ENCODE data around the gene RPL41. TPM values are rescaled to one million over a fixed set of nuclear protein-coding genes. Genes with fewer than 3 reads are reported as not detected.
A peak's percentile ranks its signal among the peaks of the same experiment; 100 is the strongest.

RPL41 gene
- total RNA-seq, 2 experiments from 2014 or later, result 5,444 to 5,630 TPM

DNA sequence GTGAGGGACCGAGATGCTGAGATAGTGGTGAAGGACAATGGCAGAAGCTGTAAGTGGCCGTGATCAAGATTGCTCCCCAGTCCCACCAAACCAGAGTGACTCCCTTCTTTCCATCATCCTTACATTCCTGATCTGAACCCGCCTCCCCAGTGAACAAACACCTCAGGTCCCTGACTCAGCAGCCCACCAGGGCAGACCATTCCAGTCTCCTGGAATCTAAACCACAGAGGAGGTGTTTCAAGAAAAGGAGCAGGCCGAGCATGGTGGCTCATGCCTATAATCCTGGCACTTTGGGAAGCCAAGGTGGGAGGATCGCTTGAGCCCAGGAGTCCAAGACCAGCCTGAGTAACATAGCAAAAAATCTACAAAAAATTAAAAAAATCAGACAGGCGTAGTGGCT, 29.8 kb upstream of the RPL41 start:
- H3K27ac Mint-ChIP-seq, result no peak overlapping the region

DNA sequence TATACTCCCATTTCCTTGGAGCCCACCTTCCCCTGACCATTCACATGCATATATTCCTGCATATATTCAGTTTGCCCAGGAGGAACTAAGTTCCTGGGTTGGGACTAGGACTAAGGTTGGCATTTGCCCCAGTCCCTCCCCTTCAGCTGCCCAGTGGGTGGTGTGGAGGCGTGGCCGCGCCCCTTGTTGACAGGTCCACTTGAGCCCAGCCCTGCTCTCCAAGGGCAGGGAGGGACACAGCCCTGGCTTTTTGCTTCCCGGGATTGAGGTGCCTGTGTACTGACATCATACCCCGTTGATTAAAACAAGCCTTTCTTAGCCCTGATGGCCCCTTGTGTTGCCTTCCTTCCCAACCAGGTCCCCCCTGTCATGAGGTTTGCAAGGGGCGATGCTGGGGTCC, 29.2 kb upstream of the RPL41 start:
- Mint-ChIP-seq H3K9me3 (no peaks in the 10 kb centered on the region), H3K4me3 (no peak overlapping the region), H3K27me3 (no peaks in the 10 kb centered on the region), H3K4me1 (no peaks in the 10 kb centered on the region), H3K36me3 (no peaks in the 10 kb centered on the region), H3K27ac (no peak overlapping the region)
- DNase-seq, result no peak

More for the DNA sequence above, 29.8 kb upstream of the RPL41 start:
- Mint-ChIP-seq H3K4me1 (no peaks in the 10 kb centered on the region), H3K4me3 (no peak overlapping the region), H3K9me3 (no peaks in the 10 kb centered on the region), H3K36me3 (no peaks in the 10 kb centered on the region), H3K27me3 (peaks cover 4% of the 10 kb centered on the region)
- DNase-seq, result no peak

DNA sequence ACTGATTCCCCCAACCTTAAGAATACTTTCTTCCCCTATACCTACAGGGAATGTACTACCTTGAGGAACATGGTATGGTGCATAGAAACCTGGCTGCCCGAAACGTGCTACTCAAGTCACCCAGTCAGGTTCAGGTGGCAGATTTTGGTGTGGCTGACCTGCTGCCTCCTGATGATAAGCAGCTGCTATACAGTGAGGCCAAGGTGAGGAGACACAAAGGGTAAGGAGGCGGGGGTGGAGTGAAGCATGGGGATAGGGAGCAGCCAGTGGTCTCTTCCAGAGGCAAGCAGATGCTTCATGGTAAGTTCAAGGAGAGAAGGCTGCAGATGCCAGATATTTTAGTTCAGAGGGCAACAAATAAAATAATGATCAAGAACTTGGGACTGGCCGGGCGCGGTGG, 18.7 kb upstream of the RPL41 start:
- peaks cover 12% of the 10 kb centered on the region for H3K4me1 Mint-ChIP-seq
- H3K36me3 Mint-ChIP-seq, result no peaks in the 10 kb centered on the region
- H3K27ac Mint-ChIP-seq, result no peak overlapping the region
- no peaks in the 10 kb centered on the region for H3K9me3 Mint-ChIP-seq
- no peak overlapping the region for H3K4me3 Mint-ChIP-seq
- no peaks in the 10 kb centered on the region for H3K27me3 Mint-ChIP-seq
- DNase-seq, result no peak

DNA sequence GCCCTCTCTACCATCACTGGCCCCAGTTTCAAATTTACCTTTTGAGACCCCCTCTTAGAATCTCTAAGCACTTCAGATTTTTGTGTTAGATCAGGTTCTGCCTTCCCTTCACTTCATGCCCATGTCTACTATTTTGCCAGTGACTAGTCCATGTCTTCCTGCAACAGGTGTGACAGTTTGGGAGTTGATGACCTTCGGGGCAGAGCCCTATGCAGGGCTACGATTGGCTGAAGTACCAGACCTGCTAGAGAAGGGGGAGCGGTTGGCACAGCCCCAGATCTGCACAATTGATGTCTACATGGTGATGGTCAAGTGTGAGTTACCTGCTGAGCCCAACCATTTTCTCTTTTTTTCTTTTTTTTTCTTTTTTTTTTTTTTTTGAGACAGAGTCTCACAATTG, 17.8 kb upstream of the RPL41 start:
- Mint-ChIP-seq H3K27ac (no peak overlapping the region), H3K36me3 (no peaks in the 10 kb centered on the region), H3K4me1 (peaks cover 20% of the 10 kb centered on the region), H3K27me3 (no peaks in the 10 kb centered on the region), H3K9me3 (no peaks in the 10 kb centered on the region), H3K4me3 (no peak overlapping the region)
- no peak for DNase-seq

DNA sequence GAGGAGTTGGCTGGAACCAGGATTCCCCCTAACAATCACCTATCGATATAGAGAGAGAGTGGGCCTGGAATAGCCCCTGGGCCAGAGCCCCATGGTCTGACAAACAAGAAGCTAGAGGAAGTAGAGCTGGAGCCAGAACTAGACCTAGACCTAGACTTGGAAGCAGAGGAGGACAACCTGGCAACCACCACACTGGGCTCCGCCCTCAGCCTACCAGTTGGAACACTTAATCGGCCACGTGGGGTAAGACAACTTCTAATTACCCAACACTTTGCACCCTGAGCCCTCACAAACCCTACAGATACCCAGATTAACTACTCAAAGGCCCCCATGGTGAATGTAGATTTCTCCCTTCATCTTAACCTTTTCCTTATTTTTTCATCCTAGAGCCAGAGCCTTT, 16.6 kb upstream of the RPL41 start:
- Mint-ChIP-seq H3K9me3 (no peaks in the 10 kb centered on the region), H3K36me3 (peaks cover 5% of the 10 kb centered on the region), H3K27me3 (peaks cover 7% of the 10 kb centered on the region), H3K27ac (peak overlapping the region; percentile 11), H3K4me1 (peaks cover 20% of the 10 kb centered on the region), H3K4me3 (no peak overlapping the region)
- DNase-seq, result no peak

DNA sequence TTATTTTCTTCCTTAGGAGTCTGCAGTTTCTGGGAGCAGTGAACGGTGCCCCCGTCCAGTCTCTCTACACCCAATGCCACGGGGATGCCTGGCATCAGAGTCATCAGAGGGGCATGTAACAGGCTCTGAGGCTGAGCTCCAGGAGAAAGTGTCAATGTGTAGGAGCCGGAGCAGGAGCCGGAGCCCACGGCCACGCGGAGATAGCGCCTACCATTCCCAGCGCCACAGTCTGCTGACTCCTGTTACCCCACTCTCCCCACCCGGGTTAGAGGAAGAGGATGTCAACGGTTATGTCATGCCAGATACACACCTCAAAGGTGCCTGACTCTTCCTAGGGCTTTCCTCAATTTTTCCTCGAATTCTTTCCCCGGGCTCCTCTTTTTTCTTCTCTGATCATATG, 15.4 kb upstream of the RPL41 start:
- Mint-ChIP-seq H3K4me3 (no peak overlapping the region), H3K36me3 (peaks cover 18% of the 10 kb centered on the region), H3K27ac (no peak overlapping the region), H3K9me3 (no peaks in the 10 kb centered on the region), H3K27me3 (peaks cover 7% of the 10 kb centered on the region), H3K4me1 (peaks cover 28% of the 10 kb centered on the region)
- DNase-seq, result no peak

DNA sequence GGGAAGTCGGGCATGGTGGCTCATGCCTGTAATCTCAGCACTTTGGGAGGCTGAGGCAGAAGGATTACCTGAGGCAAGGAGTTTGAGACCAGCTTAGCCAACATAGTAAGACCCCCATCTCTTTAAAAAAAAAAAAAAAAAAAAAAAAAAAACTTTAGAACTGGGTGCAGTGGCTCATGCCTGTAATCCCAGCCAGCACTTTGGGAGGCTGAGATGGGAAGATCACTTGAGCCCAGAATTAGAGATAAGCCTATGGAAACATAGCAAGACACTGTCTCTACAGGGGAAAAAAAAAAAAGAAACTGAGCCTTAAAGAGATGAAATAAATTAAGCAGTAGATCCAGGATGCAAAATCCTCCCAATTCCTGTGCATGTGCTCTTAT, 13.8 kb upstream of the RPL41 start:
- Mint-ChIP-seq H3K27ac (peak overlapping the region; percentile 97), H3K27me3 (peaks cover 7% of the 10 kb centered on the region), H3K4me1 (peaks cover 41% of the 10 kb centered on the region), H3K36me3 (peaks cover 30% of the 10 kb centered on the region), H3K9me3 (no peaks in the 10 kb centered on the region), H3K4me3 (peak overlapping the region; percentile 94)
- DNase-seq, result no peak

DNA sequence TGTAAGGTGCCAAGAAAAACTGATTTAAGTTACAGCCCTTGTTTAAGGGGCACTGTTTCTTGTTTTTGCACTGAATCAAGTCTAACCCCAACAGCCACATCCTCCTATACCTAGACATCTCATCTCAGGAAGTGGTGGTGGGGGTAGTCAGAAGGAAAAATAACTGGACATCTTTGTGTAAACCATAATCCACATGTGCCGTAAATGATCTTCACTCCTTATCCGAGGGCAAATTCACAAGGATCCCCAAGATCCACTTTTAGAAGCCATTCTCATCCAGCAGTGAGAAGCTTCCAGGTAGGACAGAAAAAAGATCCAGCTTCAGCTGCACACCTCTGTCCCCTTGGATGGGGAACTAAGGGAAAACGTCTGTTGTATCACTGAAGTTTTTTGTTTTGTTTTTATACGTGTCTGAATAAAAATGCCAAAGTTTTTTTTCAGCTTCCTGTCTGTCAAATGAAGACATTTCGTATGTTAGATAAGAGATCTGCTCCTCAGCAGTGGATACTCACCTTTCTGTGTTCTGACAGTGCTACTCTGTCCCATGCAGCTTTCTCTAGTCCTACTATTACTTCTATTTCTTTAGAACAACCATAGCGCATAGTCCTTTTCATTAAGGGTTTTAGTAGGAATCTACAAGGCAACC, 13.2 kb upstream of the RPL41 start:
- H3K36me3 Mint-ChIP-seq, result peaks cover 30% of the 10 kb centered on the region
- peak overlapping the region; percentile 97 for H3K27ac Mint-ChIP-seq
- H3K4me1 Mint-ChIP-seq, result peaks cover 41% of the 10 kb centered on the region
- peaks cover 7% of the 10 kb centered on the region for H3K27me3 Mint-ChIP-seq
- DNase-seq, result no peak
- H3K4me3 Mint-ChIP-seq, result peak overlapping the region; percentile 94
- H3K9me3 Mint-ChIP-seq, result no peaks in the 10 kb centered on the region

DNA sequence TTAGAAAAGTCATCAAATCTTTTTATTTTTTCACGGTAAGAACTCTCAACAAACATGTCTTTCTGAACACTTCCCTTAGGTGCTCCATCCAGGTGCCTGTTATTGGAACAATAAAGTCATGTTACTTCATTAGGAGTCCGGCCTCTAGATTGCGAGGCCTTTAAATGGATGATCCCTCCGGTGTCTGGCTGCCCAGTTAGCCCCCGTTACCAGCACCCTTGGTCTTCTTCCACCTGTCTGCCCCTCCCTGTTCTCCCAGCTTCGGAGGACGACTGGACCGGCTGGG, 12.7 kb upstream of the RPL41 start:
- peaks cover 41% of the 10 kb centered on the region for H3K4me1 Mint-ChIP-seq
- peak overlapping the region; percentile 94 for H3K4me3 Mint-ChIP-seq
- H3K9me3 Mint-ChIP-seq, result no peaks in the 10 kb centered on the region
- H3K27me3 Mint-ChIP-seq, result peaks cover 7% of the 10 kb centered on the region
- peak overlapping the region; percentile 97 for H3K27ac Mint-ChIP-seq
- peaks cover 35% of the 10 kb centered on the region for H3K36me3 Mint-ChIP-seq
- DNase-seq, result no peak

DNA sequence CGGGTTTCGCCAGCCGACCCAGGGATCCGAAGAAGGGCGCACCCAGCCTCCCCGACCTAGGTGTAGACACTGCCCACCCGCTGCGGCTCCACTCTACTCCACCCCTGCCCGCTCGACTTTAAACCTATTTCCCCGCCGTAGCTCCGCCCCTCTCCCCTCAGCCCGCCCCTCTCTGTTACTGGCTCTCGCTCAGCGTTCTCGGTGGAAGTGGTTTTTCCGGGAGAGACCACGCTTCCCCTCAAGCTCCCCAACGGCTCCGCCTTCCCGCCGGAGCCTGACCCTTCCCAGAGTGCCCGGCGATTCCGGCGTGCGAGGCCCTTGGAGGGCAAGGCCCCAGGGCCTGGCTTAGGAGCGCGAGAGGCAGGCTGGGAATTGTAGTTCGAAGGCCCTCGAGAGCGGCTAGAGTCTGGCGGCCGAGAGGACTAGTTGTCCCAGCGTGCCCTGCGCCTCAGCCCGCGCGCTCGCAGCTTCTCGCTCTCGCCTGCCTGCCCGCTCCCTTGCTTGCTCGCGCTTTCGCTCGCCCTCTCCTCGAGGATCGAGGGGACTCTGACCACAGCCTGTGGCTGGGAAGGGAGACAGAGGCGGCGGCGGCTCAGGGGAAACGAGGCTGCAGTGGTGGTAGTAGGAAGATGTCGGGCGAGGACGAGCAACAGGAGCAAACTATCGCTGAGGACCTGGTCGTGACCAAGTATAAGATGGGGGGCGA, 12.2 kb upstream of the RPL41 start, which contains the start of gene PA2G4:
Gene PA2G4 (plus strand): TSS at position 451 of the 706 bp plus-strand sequence. CDS start 179 bp downstream, at position 630.
- Mint-ChIP-seq H3K27me3 (peaks cover 7% of the 10 kb centered on the region), H3K4me3 (peak within 1 kb of the TSS; percentile 94), H3K4me1 (peaks cover 43% of the 10 kb centered on the region), H3K27ac (peak within 1 kb of the TSS; percentile 97), H3K9me3 (no peaks in the 10 kb centered on the region), H3K36me3 (peaks cover 39% of the 10 kb centered on the region)
- DNase-seq, result peak; percentile 99

DNA sequence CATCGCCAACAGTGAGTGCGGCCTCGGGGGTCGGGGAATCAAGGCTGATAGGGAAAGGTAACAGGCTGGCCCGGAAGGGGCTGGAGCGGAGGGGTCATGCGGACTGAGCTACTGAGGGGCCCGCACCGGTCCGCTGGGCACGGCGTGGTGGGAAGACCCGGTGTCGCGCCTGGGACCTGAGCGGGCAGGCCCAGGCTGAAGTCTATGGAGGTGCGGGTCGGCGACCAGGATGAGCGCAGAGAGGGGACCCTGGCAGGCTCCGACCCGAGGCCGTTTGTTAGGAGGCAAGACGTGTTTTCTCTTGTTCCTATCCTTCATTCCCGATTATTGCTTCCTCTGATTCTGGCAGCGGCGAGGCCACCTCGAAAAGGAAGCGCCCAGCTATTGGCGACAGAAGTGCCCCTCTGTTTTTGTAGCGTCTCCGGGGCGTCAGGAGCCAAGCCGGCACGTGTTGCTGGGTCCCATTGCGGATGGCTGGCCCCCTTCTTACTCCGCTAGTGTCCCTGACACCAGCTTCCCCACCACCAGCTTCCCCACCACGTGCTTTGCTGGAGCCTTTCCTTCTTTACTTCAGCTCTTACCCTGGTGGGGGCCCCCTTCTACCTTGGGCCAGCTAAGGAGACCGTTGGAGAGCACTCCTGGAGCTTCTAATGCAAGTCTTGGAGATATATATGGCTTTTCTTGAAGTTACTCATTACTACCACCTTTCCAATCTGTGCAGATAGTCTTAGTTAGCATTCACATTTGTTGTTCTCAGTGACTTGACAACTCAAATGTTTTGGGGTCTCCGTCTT, 11.4 kb upstream of the RPL41 start:
- peak; percentile 38 for DNase-seq
- H3K4me3 Mint-ChIP-seq, result peak overlapping the region; percentile 94
- peaks cover 43% of the 10 kb centered on the region for H3K4me1 Mint-ChIP-seq

DNA sequence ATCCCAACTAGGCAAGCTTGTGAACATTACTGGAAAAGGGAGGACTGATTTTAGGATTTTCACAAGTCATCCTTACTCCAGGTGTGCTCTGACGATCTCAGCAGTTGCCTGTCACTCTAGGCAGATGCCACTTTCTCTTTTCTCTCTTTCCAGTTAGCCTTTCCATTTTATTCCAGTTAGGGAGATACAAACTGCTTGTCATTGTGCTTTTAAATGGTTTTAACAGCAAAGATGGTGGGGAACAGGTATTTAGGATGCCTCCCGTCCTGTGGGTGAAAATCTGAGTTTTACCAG, 10.9 kb upstream of the RPL41 start:
- Mint-ChIP-seq H3K36me3 (peaks cover 48% of the 10 kb centered on the region), H3K27ac (peak overlapping the region; percentile 97), H3K27me3 (peaks cover 7% of the 10 kb centered on the region)

More for the DNA sequence above, 11.4 kb upstream of the RPL41 start:
- Mint-ChIP-seq H3K27me3 (peaks cover 7% of the 10 kb centered on the region), H3K9me3 (no peaks in the 10 kb centered on the region), H3K27ac (peak overlapping the region; percentile 97), H3K36me3 (peaks cover 42% of the 10 kb centered on the region)

DNA sequence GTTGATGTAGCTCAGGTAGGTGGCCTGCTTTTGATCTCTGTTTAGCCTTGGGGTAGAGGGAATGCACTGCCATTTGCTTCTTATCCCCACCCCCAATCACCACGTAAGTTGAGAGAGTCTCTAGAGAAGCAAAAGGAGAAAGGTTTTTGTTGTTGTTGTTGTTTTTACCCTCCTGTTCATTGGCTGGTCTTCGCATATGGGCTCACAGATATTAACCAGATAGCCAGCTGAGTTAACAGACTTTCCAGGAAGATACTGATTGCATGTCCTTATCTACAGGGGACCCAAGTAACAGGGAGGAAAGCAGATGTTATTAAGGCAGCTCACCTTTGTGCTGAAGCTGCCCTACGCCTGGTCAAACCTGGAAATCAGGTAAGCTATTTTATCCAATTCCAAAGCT, 9.2 kb upstream of the RPL41 start:
- Mint-ChIP-seq H3K9me3 (no peaks in the 10 kb centered on the region), H3K4me3 (peak overlapping the region; percentile 71), H3K27me3 (peaks cover 7% of the 10 kb centered on the region), H3K27ac (peak overlapping the region; percentile 69), H3K4me1 (peaks cover 35% of the 10 kb centered on the region), H3K36me3 (peaks cover 57% of the 10 kb centered on the region)
- DNase-seq, result no peak

More for the DNA sequence above, 10.9 kb upstream of the RPL41 start:
- DNase-seq, result no peak
- peaks cover 43% of the 10 kb centered on the region for H3K4me1 Mint-ChIP-seq
- H3K9me3 Mint-ChIP-seq, result no peaks in the 10 kb centered on the region
- H3K4me3 Mint-ChIP-seq, result peak overlapping the region; percentile 94

DNA sequence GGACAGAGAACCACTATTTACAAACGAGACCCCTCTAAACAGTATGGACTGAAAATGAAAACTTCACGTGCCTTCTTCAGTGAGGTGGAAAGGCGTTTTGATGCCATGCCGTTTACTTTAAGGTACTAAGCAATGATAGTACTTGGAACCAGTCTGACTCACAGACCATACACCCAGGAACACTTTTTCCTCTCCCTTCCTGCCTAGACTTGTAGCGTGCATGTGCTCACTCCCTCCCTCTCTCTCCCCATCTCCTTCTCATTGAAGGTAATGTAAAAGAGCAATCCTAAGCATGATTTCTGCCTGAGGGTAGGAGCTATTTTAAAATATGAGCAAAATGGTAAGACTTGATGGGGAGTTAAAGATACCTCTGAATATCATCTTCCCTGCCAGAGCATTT, 5.9 kb upstream of the RPL41 start:
- H3K27me3 Mint-ChIP-seq, result no peaks in the 10 kb centered on the region
- DNase-seq, result no peak
- peaks cover 67% of the 10 kb centered on the region for H3K36me3 Mint-ChIP-seq
- H3K4me3 Mint-ChIP-seq, result no peak overlapping the region
- H3K4me1 Mint-ChIP-seq, result peaks cover 27% of the 10 kb centered on the region
- H3K9me3 Mint-ChIP-seq, result no peaks in the 10 kb centered on the region
- H3K27ac Mint-ChIP-seq, result peak overlapping the region; percentile 31

DNA sequence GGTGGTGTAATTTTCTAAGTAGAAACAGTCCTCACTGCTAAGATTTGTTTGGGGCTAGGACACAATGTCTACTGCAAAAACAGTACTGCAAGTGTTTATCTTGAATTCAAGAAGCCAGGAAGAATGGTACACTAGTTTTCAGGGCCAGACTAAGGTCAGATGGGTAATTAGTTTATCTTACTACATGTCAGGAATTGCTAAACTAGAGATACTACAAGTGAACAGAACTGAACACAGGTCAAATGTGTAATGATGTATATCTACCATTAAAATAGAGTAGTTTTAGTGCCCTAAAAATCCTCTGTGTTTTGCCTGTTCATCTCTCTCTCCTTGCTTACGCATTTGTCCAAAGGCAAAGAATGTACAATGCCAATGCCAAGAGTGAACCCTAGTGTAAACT, 2.3 kb upstream of the RPL41 start:
- Mint-ChIP-seq H3K4me3 (no peak overlapping the region), H3K4me1 (peaks cover 24% of the 10 kb centered on the region), H3K27me3 (peaks cover 14% of the 10 kb centered on the region), H3K27ac (peak overlapping the region; percentile 40), H3K36me3 (peaks cover 67% of the 10 kb centered on the region), H3K9me3 (no peaks in the 10 kb centered on the region)
- no peak for DNase-seq

Data from activated naive CD8-positive, alpha-beta T cell treated with anti-CD3 and anti-CD28 coated beads for 36 hours (primary cell).